Measurements from ENCODE around the gene AHCY. TPM values are rescaled to one million over a fixed set of nuclear protein-coding genes. Genes with fewer than 3 reads are reported as not detected.
"Not testable (repeated sequence)": the region's sequence is repeated elsewhere in the genome, so short reads cannot be mapped to it uniquely, and the experiment has no call there.

Gene AHCY
- total and polyA plus RNA-seq, 2 donors, result 37.4 to 104 TPM

DNA sequence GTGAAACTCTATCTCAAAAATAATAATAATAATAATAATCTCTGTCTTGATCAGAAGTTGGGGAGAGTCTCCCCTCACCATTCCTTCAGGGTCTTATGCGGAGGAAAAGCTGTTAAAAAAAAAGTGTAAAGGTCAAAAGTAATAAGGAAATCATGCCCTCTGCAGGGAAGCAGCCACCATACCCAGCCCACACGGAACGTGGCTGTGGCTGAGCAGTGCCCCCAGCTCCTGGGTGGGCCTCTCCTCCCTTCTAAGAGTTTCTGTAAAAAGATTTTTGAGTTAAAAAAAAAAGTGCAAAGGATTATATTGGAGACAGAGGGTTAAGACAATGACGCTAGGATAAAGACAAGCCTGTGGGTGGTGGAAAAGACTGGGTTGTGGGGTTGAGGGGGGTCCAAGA lies 30.6 kb upstream of the AHCY start:
- no peak for DNase-seq (ENCODE audit: extremely low spot score)
- WGBS, result 83% methylated on average over 4 of the region's 4 CpGs
- Histone ChIP-seq H3K27ac (ENCODE audit: low read depth) (no peak overlapping the region), H3K36me3 (ENCODE audit: insufficient read depth) (no peaks in the 10 kb centered on the region), H3K4me3 (ENCODE audit: low read depth, low read length) (no peak overlapping the region), H3K4me1 (ENCODE audit: insufficient read depth) (no peaks in the 10 kb centered on the region)

DNA sequence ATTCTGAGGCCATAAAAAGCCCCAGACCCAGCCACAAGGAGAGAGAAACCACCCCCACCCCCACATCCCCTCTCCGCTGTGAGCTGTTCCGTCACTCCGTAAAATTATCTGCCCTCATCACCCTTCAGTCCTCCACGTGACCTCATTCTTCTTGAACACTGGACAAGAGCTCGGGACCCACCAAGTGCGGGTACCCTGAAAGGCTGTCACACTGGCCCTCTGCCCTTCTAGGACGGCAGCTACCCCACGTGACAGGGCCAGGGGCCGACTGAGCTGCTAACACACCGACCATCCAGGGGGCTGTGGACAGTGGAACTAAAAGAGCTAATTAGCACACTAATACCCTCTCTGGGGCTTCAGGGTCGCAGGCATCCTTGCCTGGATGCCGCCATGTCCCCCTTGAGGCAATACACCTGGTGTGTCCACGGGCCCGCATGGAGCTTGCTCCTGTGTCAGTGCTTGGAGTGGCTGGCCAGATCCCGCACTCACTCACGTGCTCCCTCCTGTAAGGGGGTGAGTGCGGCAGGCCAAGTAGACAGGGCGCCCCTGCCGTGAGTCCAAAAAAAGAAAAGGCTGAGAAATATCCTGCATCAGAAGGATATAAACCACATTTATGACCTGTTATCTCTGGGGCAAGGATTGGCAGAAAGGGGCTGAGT lies 29.2 kb upstream of the AHCY start:
- DNase-seq (ENCODE audit: extremely low spot score), result no peak
- Histone ChIP-seq H3K4me1 (ENCODE audit: insufficient read depth) (no peaks in the 10 kb centered on the region), H3K36me3 (ENCODE audit: insufficient read depth) (no peaks in the 10 kb centered on the region), H3K4me3 (ENCODE audit: low read depth, low read length) (no peak overlapping the region), H3K27ac (ENCODE audit: low read depth) (no peak overlapping the region)
- 86% methylated on average over 19 of the region's 19 CpGs for WGBS

DNA sequence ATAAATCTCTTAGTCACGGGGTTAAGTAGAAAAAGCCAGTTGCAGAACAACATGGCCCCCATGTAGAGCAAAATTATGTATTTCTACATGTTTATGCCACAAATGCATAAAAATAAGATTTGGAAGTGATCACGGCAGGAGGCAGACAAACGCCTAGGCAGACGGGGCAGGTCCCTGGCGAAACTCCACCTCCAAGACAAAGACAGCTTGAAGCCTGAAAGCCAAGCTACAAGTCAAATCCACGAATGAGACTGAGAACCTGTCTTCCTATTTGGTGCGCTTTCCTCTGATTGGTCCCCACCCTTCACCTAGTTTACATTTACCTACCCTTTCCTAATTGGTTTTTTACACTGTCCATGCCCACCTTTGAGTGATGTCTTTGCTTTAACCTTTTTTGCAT lies 28.7 kb upstream of the AHCY start:
- no peak overlapping the region for H3K27ac ChIP-seq (ENCODE audit: low read depth)
- H3K36me3 ChIP-seq (ENCODE audit: insufficient read depth), result no peaks in the 10 kb centered on the region
- H3K4me1 ChIP-seq (ENCODE audit: insufficient read depth), result no peaks in the 10 kb centered on the region
- WGBS, result 89% methylated on average over 7 of the region's 7 CpGs
- no peak overlapping the region for H3K4me3 ChIP-seq (ENCODE audit: low read depth, low read length)
- DNase-seq (ENCODE audit: extremely low spot score), result no peak

DNA sequence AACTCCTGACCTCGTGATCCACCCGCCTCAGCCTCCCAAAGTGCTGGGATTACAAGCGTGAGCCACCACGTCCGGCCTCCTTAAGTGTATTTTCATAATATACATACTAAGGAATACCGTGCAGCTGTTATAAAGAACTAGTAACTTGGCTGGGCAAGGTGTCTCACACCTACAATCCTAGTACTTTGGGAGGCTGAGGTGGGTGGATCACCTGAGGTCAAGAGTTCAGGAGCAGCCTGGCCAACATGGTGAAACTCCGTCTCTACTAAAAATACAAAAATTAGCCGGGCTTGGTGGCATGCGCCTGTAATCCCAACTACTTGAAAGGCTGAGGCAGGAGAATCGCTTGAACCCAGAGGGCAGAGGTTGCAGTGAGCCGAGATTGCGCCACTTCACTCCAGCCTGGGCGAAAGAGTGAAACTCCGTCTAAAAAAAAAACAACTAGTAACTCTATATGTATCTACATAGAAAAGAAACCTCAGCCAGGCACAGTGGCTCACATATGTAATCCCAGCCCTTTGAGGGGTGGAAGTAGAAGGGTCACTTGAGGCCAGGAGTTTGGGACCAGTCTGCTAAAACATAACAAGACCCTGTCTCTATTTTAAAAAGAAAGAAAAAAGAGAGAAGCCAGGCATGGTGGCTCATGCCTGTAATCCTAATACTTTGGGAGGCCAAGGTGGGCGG lies 27.8 kb upstream of the AHCY start:
- not testable (repeated sequence) for DNase-seq (ENCODE audit: extremely low spot score); H3K4me3 ChIP-seq (ENCODE audit: low read depth, low read length); H3K36me3 ChIP-seq (ENCODE audit: insufficient read depth); H3K27ac ChIP-seq (ENCODE audit: low read depth); H3K4me1 ChIP-seq (ENCODE audit: insufficient read depth)
- WGBS, result 94% methylated on average over 15 of the region's 15 CpGs

DNA sequence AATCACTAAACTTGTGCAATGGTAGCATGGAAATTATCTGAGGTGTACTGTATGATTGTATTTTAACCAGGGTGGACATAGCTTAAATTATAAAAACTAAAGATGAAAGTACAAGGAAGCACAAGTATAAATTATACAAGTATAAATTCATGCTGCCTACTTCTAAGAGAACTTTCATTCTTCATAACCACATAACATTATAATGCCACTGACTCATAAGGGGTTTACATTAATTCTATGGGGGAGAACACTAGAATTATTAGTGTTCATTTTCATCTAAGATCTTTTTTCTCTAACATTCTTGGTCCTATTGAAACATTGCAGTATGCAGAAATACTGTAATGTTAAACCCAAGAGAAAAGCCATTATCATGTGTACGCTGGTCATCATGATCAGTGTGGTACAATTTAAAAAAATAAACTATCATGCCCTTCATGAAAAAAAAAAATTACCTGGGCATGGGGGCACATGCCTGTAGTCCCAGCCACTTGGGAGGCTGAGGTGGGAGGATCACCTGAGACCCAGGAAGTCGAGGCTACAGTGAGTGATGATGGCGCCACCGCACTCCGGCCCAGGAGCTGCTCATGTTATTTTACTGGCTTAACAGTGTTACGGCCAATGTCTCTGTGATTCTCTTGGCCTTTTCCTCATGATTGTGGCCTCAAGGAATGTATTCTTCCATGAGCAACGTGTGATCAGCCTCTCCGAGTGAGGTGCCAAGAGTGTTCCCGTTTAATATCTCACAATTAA lies 25.9 kb upstream of the AHCY start:
- 87% methylated on average over 9 of the region's 9 CpGs for WGBS
- no peak for DNase-seq (ENCODE audit: extremely low spot score)
- Histone ChIP-seq H3K27ac (ENCODE audit: low read depth) (no peak overlapping the region), H3K4me1 (ENCODE audit: insufficient read depth) (no peaks in the 10 kb centered on the region), H3K4me3 (ENCODE audit: low read depth, low read length) (no peak overlapping the region), H3K36me3 (ENCODE audit: insufficient read depth) (no peaks in the 10 kb centered on the region)

DNA sequence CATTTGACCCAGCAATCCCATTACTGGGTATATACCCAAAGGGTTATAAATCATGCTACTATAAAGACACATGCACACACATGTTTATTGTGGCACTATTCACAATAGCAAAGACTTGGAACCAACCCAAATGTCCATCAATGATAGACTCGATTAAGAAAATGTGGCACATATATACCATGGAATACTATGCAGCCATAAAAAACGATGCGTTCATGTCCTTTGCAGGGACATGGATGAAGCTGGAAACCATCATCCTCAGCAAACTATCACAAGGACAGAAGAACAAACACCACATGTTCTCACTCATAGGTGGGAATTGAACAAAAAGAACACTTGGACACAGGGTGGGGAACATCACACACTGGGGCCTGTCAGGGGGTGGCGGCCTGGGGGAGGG lies 25.1 kb upstream of the AHCY start:
- 97% methylated on average over 4 of the region's 4 CpGs for WGBS

DNA sequence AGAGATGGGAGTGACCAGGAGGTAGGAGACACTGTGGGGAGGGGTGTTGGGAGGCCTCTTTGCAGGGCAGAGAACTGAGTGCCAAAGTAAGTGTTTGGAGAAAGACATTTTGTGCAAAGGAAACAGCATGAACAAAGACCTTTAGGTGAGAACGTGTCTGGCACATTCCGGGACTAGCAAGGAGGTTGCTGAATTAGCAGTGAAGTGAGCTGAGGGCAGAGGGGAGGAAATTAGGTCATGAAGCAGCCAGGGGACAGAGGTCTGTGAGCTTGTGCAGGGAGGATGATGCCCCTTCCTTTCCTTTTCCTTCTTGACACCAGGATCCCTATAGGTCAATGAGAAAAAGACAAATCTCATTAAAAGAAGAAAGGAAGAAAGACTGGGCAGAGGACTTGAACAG lies 21.4 kb upstream of the AHCY start:
- H3K4me3 ChIP-seq (ENCODE audit: low read depth, low read length), result no peak overlapping the region
- H3K36me3 ChIP-seq (ENCODE audit: insufficient read depth), result no peaks in the 10 kb centered on the region
- no peak for DNase-seq (ENCODE audit: extremely low spot score)
- H3K27ac ChIP-seq (ENCODE audit: low read depth), result no peak overlapping the region
- H3K4me1 ChIP-seq (ENCODE audit: insufficient read depth), result no peaks in the 10 kb centered on the region
- 50% methylated on average over 2 of the region's 2 CpGs for WGBS

More for the DNA sequence above, 25.1 kb upstream of the AHCY start:
- not testable (repeated sequence) for H3K4me1 ChIP-seq (ENCODE audit: insufficient read depth); DNase-seq (ENCODE audit: extremely low spot score); H3K36me3 ChIP-seq (ENCODE audit: insufficient read depth); H3K4me3 ChIP-seq (ENCODE audit: low read depth, low read length); H3K27ac ChIP-seq (ENCODE audit: low read depth)

DNA sequence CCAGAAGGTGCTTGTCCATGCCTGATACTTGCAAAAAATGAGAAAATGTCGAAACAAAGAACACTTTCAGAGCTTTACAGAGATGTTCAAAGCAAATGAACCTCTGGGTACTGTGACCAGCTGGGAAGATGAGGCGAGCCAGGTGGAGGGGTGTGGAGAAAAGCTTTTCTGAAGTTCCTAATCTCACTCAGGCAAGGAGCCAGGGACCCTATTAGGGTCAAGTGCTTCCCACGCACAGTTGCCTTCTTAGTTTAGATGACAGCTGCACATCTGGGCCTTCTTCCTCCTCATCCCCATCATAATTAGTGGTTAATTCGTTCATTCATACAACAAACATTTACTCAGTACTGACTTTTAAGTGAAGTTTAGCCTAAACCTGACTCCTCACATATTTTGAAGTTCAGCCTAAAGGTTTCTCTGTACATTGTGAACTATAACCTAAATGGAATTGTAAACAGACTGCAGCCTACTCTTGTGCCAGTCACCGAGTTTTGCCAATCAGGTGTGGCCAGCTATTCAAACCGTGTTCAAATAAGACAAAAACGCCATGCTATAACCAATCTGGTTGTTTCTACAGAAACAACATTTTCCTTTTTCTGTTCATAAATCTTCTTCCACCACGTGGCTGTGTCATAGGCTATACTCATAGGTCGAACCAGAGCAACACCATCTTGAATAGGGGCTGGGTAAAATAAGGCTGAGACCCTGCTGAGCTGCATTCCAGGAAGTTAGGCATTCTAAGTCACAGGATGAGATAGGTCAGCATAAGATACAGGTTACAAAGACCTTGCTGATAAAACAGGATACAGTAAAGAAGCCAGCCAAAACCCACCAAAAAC lies 19.3 kb upstream of the AHCY start:
- DNase-seq (ENCODE audit: extremely low spot score), result no peak
- 60% methylated on average over 9 of the region's 9 CpGs for WGBS
- Histone ChIP-seq H3K36me3 (ENCODE audit: insufficient read depth) (no peaks in the 10 kb centered on the region), H3K4me1 (ENCODE audit: insufficient read depth) (no peaks in the 10 kb centered on the region), H3K4me3 (ENCODE audit: low read depth, low read length) (no peak overlapping the region), H3K27ac (ENCODE audit: low read depth) (no peak overlapping the region)

DNA sequence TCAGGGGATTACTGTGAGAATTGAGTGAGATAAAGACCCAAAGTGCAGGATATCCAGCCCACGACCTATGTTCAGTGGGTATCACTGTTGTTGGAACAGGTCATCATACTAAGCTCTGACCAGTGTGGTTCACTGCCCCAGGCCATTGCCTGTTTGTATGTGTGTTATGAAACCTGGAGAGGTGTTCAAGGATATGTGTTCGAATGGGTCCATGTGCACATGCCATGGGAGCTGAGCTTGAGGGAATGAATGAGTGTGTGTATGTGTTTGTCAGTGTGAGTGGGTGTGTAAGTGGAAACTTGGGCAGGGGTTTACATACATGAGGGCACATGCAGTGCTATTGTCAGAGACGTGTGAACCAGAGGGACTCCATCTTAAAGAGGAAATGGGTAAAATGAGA lies 17.7 kb upstream of the AHCY start:
- Histone ChIP-seq H3K4me1 (ENCODE audit: insufficient read depth) (no peaks in the 10 kb centered on the region), H3K36me3 (ENCODE audit: insufficient read depth) (no peaks in the 10 kb centered on the region), H3K27ac (ENCODE audit: low read depth) (no peak overlapping the region), H3K4me3 (ENCODE audit: low read depth, low read length) (no peak overlapping the region)
- 75% methylated on average over 3 of the region's 3 CpGs for WGBS
- DNase-seq (ENCODE audit: extremely low spot score), result no peak

DNA sequence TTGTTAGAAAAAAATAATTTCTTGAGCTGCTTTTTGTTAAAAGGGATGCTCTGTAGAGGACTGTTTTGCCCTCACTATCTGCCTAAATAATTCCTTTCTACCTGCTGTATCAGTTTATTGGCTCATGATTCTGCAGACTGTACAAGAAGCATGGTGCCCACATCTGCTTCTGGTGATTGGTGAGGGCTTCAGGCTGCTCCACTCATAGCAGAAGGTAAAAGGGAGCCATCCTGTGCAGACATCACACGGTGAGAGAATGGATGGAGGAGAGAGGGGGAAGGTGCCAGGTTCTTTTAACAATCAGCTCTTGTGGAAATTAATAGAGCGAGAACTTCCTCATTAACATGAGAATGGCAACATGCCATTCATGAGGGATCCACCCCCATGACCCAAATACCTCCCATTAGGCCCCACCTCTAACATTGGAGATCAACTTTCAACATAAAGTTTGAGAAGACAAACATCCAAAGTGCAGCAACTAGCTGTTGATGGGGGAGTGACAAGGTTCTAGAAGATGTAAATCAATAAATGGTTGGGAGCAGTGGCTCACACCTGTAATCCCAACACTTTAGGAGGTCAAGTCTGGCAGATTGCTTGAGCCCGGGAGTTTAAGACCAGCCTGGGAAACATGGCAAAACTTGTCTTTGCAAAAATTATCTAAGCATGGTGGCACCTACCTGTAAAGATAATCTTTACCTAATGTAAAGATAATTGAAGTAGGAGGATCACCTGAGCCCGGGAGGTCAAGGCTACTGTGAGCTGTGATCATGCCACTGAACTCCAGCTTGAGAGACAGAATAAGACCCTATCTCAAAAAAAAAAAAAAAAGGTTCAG lies 15.7 kb upstream of the AHCY start:
- Histone ChIP-seq H3K27ac (ENCODE audit: low read depth) (no peak overlapping the region), H3K4me3 (ENCODE audit: low read depth, low read length) (no peak overlapping the region), H3K4me1 (ENCODE audit: insufficient read depth) (no peaks in the 10 kb centered on the region), H3K36me3 (ENCODE audit: insufficient read depth) (no peaks in the 10 kb centered on the region)
- WGBS, result 83% methylated on average over 4 of the region's 4 CpGs
- no peak for DNase-seq (ENCODE audit: extremely low spot score)

DNA sequence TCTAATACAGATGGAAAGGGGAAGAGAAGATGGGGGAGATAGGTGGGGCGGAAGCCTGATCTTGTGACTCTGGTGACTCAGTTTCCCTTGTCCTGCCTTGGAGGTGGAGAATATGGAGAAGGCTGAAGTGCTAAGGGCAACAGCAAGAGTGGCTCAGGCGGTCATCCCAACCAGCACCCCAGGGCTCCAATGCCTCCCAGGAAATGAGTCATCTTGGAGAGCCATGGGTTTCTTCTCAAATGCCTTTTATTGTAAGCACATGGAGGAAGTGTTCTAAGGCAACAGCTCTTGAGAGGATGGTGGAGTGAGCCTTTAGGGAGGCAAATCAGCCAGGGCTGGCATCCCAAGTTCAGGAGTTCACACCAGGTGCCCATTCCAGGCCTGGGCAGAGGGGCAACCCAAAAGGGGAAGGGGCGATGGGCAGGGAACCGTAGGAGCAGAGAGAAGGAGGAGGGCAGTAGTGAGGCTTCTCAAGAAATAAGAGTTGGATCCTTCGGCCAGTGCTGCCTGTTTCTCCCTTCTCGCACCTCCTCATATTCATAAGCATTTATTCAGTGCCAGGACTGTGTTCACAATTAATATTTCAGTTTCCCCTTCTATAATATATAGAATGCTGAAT lies 13.2 kb upstream of the AHCY start:
- H3K4me3 ChIP-seq (ENCODE audit: low read depth, low read length), result no peak overlapping the region
- no peak overlapping the region for H3K27ac ChIP-seq (ENCODE audit: low read depth)
- no peak for DNase-seq (ENCODE audit: extremely low spot score)
- no peaks in the 10 kb centered on the region for H3K36me3 ChIP-seq (ENCODE audit: insufficient read depth)
- WGBS, result 93% methylated on average over 6 of the region's 6 CpGs
- no peaks in the 10 kb centered on the region for H3K4me1 ChIP-seq (ENCODE audit: insufficient read depth)

DNA sequence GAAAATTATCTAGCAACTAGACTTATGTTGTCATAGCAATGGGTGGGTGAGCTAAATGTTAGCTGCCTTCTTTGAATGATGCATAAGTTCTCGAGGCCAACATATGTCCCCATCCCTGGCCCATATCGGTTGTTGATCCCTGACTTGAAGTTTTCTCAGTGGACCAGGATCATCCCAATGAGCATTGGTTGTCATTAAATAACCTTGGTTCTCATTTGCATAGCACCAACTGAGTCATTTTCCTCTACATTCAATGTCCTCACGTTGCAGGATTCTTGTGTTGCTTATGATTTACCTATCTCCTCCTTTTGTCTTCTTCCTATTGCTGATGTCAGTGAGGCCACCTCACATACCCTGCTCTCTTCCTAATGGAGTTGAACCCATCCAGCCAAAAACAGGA lies 12.1 kb upstream of the AHCY start:
- WGBS, result 85% methylated on average over 3 of the region's 3 CpGs
- H3K4me3 ChIP-seq (ENCODE audit: low read depth, low read length), result no peak overlapping the region
- no peaks in the 10 kb centered on the region for H3K4me1 ChIP-seq (ENCODE audit: insufficient read depth)
- H3K27ac ChIP-seq (ENCODE audit: low read depth), result no peak overlapping the region
- H3K36me3 ChIP-seq (ENCODE audit: insufficient read depth), result no peaks in the 10 kb centered on the region
- no peak for DNase-seq (ENCODE audit: extremely low spot score)
